Forelimb muscle (tissue), 1 donor: ENCODE results near the gene KRT14. TPM values are rescaled to one million over a fixed set of nuclear protein-coding genes. Genes with fewer than 3 reads are reported as not detected.
"Not testable (repeated sequence)": the region's sequence is repeated elsewhere in the genome, so short reads cannot be mapped to it uniquely, and the experiment has no call there.

ENCODE experiments used
- DNase-seq: peaks from one replicate; pipeline ENCODE4 v3.0.0-alpha.2; 2013; ENCODE audit warnings: low read depth
- polyA plus RNA-seq: library from polyadenylated mRNA; unstranded; fragments of 120-200 nt; gene quantifications from one replicate; pipeline ENCODE4 v1.2.1, GENCODE V29; 2013; ENCODE audit not compliant: insufficient read length

Gene KRT14
- polyA plus RNA-seq, 1 donor, result not detected

- not testable (repeated sequence) for DNase-seq
Measured at GRCh38 chr17:41623184-41623861, 36.6 kb upstream of the KRT14 start.

- DNase-seq, result not testable (repeated sequence)
Measured at GRCh38 chr17:41622340-41623183, 35.9 kb upstream of the KRT14 start.

GRCh38 chr17:41621916-41622315 lies 35.2 kb upstream of the KRT14 start:
- DNase-seq, result no peak

- DNase-seq, result not testable (repeated sequence)
Measured at GRCh38 chr17:41621435-41621817, 34.7 kb upstream of the KRT14 start.

- DNase-seq, result no peak
Measured at GRCh38 chr17:41620583-41621434, 34.1 kb upstream of the KRT14 start.

GRCh38 chr17:41619927-41620582 lies 33.4 kb upstream of the KRT14 start:
- DNase-seq, result not testable (repeated sequence)

GRCh38 chr17:41619036-41619926 lies 32.6 kb upstream of the KRT14 start:
- no peak for DNase-seq

GRCh38 chr17:41618341-41619035 lies 31.8 kb upstream of the KRT14 start:
- no peak for DNase-seq

GRCh38 chr17:41617698-41618097 lies 31.0 kb upstream of the KRT14 start:
- no peak for DNase-seq

GRCh38 chr17:41617136-41617535 lies 30.4 kb upstream of the KRT14 start:
- no peak for DNase-seq

GRCh38 chr17:41616486-41616885 lies 29.8 kb upstream of the KRT14 start:
- not testable (repeated sequence) for DNase-seq

GRCh38 chr17:41615454-41615853 lies 28.8 kb upstream of the KRT14 start:
- DNase-seq, result no peak

GRCh38 chr17:41614767-41615166 lies 28.1 kb upstream of the KRT14 start:
- DNase-seq, result not testable (repeated sequence)

GRCh38 chr17:41614098-41614497 lies 27.4 kb upstream of the KRT14 start:
- DNase-seq, result no peak

GRCh38 chr17:41613277-41614082 lies 26.8 kb upstream of the KRT14 start:
- DNase-seq, result no peak

- not testable (repeated sequence) for DNase-seq
Measured at GRCh38 chr17:41612376-41613160, 25.9 kb upstream of the KRT14 start, which contains the start of gene KRT16. KRT16 (minus strand) TSS chr17:41612767; CDS start chr17:41612688, 79 bp downstream.

- DNase-seq, result no peak
Measured at GRCh38 chr17:41610965-41611640, 24.4 kb upstream of the KRT14 start.
